Calu3 (cell line): ENCODE data around the gene CLASP1. TPM values are rescaled to one million over a fixed set of nuclear protein-coding genes. Genes with fewer than 3 reads are reported as not detected.
A peak's percentile ranks its signal among the peaks of the same experiment; 100 is the strongest.

Experiments
- BruUV-seq: library from RNA; stranded (reverse); fragments of 400-500 nt; replicated peaks from 2 replicates; lab custom pipeline; 2021; lab: Mats Ljungman, UMichigan
- CTCF ChIA-PET: fragments of 300-600 bp; sonication (Branson Sonifier 250); formaldehyde crosslinking; loops from one replicate; lab custom pipeline; 2022; ENCODE audit warnings: antibody characterized with exemption; lab: Charles Lee
- DNase-seq: peaks from one replicate; pipeline ENCODE4 v3.0.0; 2022
- H3K27ac Mint-ChIP-seq: one replicate; pipeline ENCODE4 v1.8.0; 2022; ENCODE audit warnings: mixed read lengths; ENCODE audit not compliant: unreplicated experiment
- H3K27me3 Mint-ChIP-seq: one replicate; pipeline ENCODE4 v1.8.0; 2022; ENCODE audit warnings: mixed read lengths; ENCODE audit not compliant: unreplicated experiment
- H3K36me3 Mint-ChIP-seq: one replicate; pipeline ENCODE4 v1.8.0; 2022; ENCODE audit warnings: mild to moderate bottlenecking, moderate library complexity, mixed read lengths; ENCODE audit not compliant: insufficient read depth, unreplicated experiment
- H3K4me1 Mint-ChIP-seq: one replicate; pipeline ENCODE4 v1.8.0; 2022; ENCODE audit warnings: mild to moderate bottlenecking, low read depth, mixed read lengths; ENCODE audit not compliant: unreplicated experiment
- H3K4me3 Mint-ChIP-seq: one replicate; pipeline ENCODE4 v1.8.0; 2022; ENCODE audit warnings: mild to moderate bottlenecking, low read depth, moderate library complexity, mixed read lengths; ENCODE audit not compliant: unreplicated experiment
- H3K9me3 Mint-ChIP-seq: one replicate; pipeline ENCODE4 v1.8.0; 2022; ENCODE audit warnings: low read depth, mixed read lengths; ENCODE audit not compliant: unreplicated experiment
- CTCF ChIP-seq: fragments of 200-600 bp; IDR thresholded peaks from one replicate; pipeline ENCODE4 v1.8.0; 2022; ENCODE audit warnings: antibody characterized with exemption; ENCODE audit not compliant: unreplicated experiment
- intact Hi-C: fragments of 100-400 bp; cut with micrococcal nuclease; formaldehyde crosslinking; loops from one replicate; pipeline ENCODE4 v1.10.0; 2022; ENCODE audit not compliant: unreplicated experiment
- total RNA-seq: library from RNA; stranded (reverse); gene quantifications from 2 replicates; pipeline ENCODE4 v1.2.3, GENCODE V29; 2022

The CLASP1 gene
- total RNA-seq, 1 experiment from 2014 or later = 59.7 TPM

GRCh38 chr2:121459291-121459690 lies 190.0 kb downstream of the CLASP1 start:
- Mint-ChIP-seq H3K36me3 (peaks cover 8% of the 10 kb centered on the region), H3K27ac (no peak overlapping the region), H3K9me3 (no peaks in the 10 kb centered on the region), H3K4me1 (peaks cover 7% of the 10 kb centered on the region), H3K27me3 (no peaks in the 10 kb centered on the region), H3K4me3 (no peak overlapping the region)
- TF ChIP-seq CTCF = no peak
- DNase-seq = no peak
- intact Hi-C loops = no loop called here
- BruUV-seq = TSS peak; percentile 17
- CTCF ChIA-PET = interaction anchor here (1.3 kb wide), 1 partner anchor 18 kb away, joined by 3 read pairs; no protein-coding TSS in a partner anchor

GRCh38 chr2:121456325-121456724 lies 192.9 kb downstream of the CLASP1 start:
- no peak for TF ChIP-seq CTCF
- no TSS peak for BruUV-seq
- no peak overlapping the region for H3K4me3 Mint-ChIP-seq
- no peak for DNase-seq
- H3K36me3 Mint-ChIP-seq = peaks cover 8% of the 10 kb centered on the region
- intact Hi-C loops = no loop called here
- CTCF ChIA-PET = no interaction called here
- no peak overlapping the region for H3K27ac Mint-ChIP-seq
- H3K9me3 Mint-ChIP-seq = no peaks in the 10 kb centered on the region
- no peaks in the 10 kb centered on the region for H3K27me3 Mint-ChIP-seq
- H3K4me1 Mint-ChIP-seq = no peaks in the 10 kb centered on the region

- H3K27ac Mint-ChIP-seq = no peak overlapping the region
- H3K4me3 Mint-ChIP-seq = no peak overlapping the region
- TF ChIP-seq CTCF = no peak
- intact Hi-C loops = no loop called here
- CTCF ChIA-PET = interaction anchor here (0.6 kb wide), 1 partner anchor 9 kb away, joined by 3 read pairs; no protein-coding TSS in a partner anchor
- H3K36me3 Mint-ChIP-seq = peaks cover 17% of the 10 kb centered on the region
- H3K4me1 Mint-ChIP-seq = no peaks in the 10 kb centered on the region
- no peak for DNase-seq
- no peaks in the 10 kb centered on the region for H3K27me3 Mint-ChIP-seq
- BruUV-seq = no TSS peak
- no peaks in the 10 kb centered on the region for H3K9me3 Mint-ChIP-seq
Observed at GRCh38 chr2:121455446-121455845, 193.8 kb downstream of the CLASP1 start.

- CTCF ChIA-PET = no interaction called here
- no peak for TF ChIP-seq CTCF
- Mint-ChIP-seq H3K27me3 (no peaks in the 10 kb centered on the region), H3K27ac (no peak overlapping the region), H3K4me1 (no peaks in the 10 kb centered on the region), H3K9me3 (no peaks in the 10 kb centered on the region), H3K4me3 (no peak overlapping the region), H3K36me3 (peaks cover 16% of the 10 kb centered on the region)
- BruUV-seq = no TSS peak
- intact Hi-C loops = no loop called here
- DNase-seq = no peak
Observed at GRCh38 chr2:121454549-121455090, 194.6 kb downstream of the CLASP1 start.
